Tibial artery (tissue), 4 donors: Measurements from ENCODE around the gene DPH7.

ENCODE experiments used
- DNase-seq, 2 donors: peaks; one replicate each; pipeline ENCODE4 v3.0.0-alpha.2; 2019
- H3K27ac ChIP-seq, 2 donors: fragments of 200-600 bp; sonication (generic) in 1 of 2; 1 replicate in 1 of 2; 2 replicates in 1 of 2; pipeline ENCODE4 v1.5.1; 2018 to 2019; ENCODE audit warnings: mild to moderate bottlenecking in 1 of 2
- H3K27me3 ChIP-seq, 2 donors: fragments of 200-600 bp; sonication (generic) in 1 of 2; one replicate each; pipeline versions ENCODE4 v1.5.1 to v1.6.0; 2016 to 2019
- H3K36me3 ChIP-seq, 3 donors: fragments of 200-600 bp; sonication (generic) in 2 of 3; one replicate each; pipeline ENCODE4 v1.5.1; 2016 to 2019; ENCODE audit warnings: mild to moderate bottlenecking in 2 of 3
- H3K4me1 ChIP-seq, 4 donors: fragments of 200-600 bp; sonication (generic) in 2 of 4; 1 replicate in 3 of 4; 2 replicates in 1 of 4; pipeline ENCODE4 v1.5.1; 2016 to 2019
- H3K4me3 ChIP-seq, 2 donors: fragments of 200-600 bp; sonication (generic) in 1 of 2; 1 replicate in 1 of 2; 2 replicates in 1 of 2; pipeline ENCODE4 v1.5.1; 2018 to 2019; ENCODE audit warnings: mild to moderate bottlenecking in 2 of 2
- H3K9me3 ChIP-seq, 3 donors: fragments of 200-600 bp; sonication (generic) in 1 of 3; one replicate each; pipeline ENCODE4 v1.5.1; 2016 to 2019
- CTCF ChIP-seq, 2 experiments: fragments of 200-600 bp in 1 of 2; fragments of 450-650 bp in 1 of 2; IDR thresholded peaks; one replicate each; pipeline ENCODE4 v1.5.1; 2017 to 2019; ENCODE audit warnings: antibody characterized with exemption in 2 of 2, mild to moderate bottlenecking in 1 of 2, moderate library complexity in 1 of 2
- intact Hi-C: fragments of 100-400 bp; cut with DNase I; formaldehyde crosslinking; loops from one replicate; pipeline ENCODE4 v1.15.0; 2023; ENCODE audit warnings: low total_unique reads

The DPH7 gene

GRCh38 chr9:137607141-137607857 is 28.6 kb upstream of the DPH7 start:
- DNase-seq: no peak
- H3K9me3 ChIP-seq: no peaks in the 10 kb centered on the region
- H3K4me3 ChIP-seq: peak overlapping the region; percentile 83 to 88
- peaks cover 3 to 59% (median 35%) of the 10 kb centered on the region in 4 donors for H3K4me1 ChIP-seq
- H3K27me3 ChIP-seq: no peaks in the 10 kb centered on the region
- no peak overlapping the region for H3K27ac ChIP-seq
- intact Hi-C loops: no loop called here
- TF ChIP-seq CTCF (IDR thresholded peaks at IDR 0.05): no peak
- H3K36me3 ChIP-seq: no peaks in the 10 kb centered on the region

GRCh38 chr9:137606734-137607138 is 28.0 kb upstream of the DPH7 start:
- intact Hi-C loops: no loop called here
- H3K9me3 ChIP-seq: no peaks in the 10 kb centered on the region
- no peaks in the 10 kb centered on the region for H3K36me3 ChIP-seq
- DNase-seq: no peak
- H3K27ac ChIP-seq: peak overlapping the region in 1 of 2 donors; percentile 81
- H3K27me3 ChIP-seq: no peaks in the 10 kb centered on the region
- peak overlapping the region; percentile 83 to 88 for H3K4me3 ChIP-seq
- peaks cover 3 to 54% (median 30%) of the 10 kb centered on the region in 4 donors for H3K4me1 ChIP-seq
- no peak for TF ChIP-seq CTCF (IDR thresholded peaks at IDR 0.05)

- no peak for DNase-seq
- peaks cover 3 to 48% (median 29%) of the 10 kb centered on the region in 4 donors for H3K4me1 ChIP-seq
- no peaks in the 10 kb centered on the region for H3K9me3 ChIP-seq
- intact Hi-C loops: no loop called here
- no peaks in the 10 kb centered on the region for H3K27me3 ChIP-seq
- TF ChIP-seq CTCF (IDR thresholded peaks at IDR 0.05): no peak
- H3K36me3 ChIP-seq: no peaks in the 10 kb centered on the region
- H3K4me3 ChIP-seq: peak overlapping the region; percentile 83 to 88
- peak overlapping the region; percentile 73 to 81 for H3K27ac ChIP-seq
Observed at GRCh38 chr9:137606005-137606621, 27.4 kb upstream of the DPH7 start.

- H3K9me3 ChIP-seq: no peaks in the 10 kb centered on the region
- peak within 1 kb of the TSS; percentile 83 to 88 for H3K4me3 ChIP-seq
- intact Hi-C loops: no loop called here
Observed at GRCh38 chr9:137605121-137606004, 26.6 kb upstream of the DPH7 start, which contains the start of gene ARRDC1. TSS of gene ARRDC1 (plus strand) at chr9:137605686. CDS start at chr9:137605718, 32 bp downstream.

More at GRCh38 chr9:137605121-137606004, 26.6 kb upstream of the DPH7 start, which contains the start of gene ARRDC1:
- peak within 1 kb of the TSS; percentile 77 to 81 for H3K27ac ChIP-seq
- H3K36me3 ChIP-seq: no peaks in the 10 kb centered on the region
- peaks cover 3 to 48% (median 29%) of the 10 kb centered on the region in 4 donors for H3K4me1 ChIP-seq
- H3K27me3 ChIP-seq: no peaks in the 10 kb centered on the region
- no peak for TF ChIP-seq CTCF (IDR thresholded peaks at IDR 0.05)
- DNase-seq: peak; percentile 93 to 96
